HG03196 (cell line): ENCODE data around the gene CPAMD8.

ENCODE experiments used
- ATAC-seq: cut with Tn5 transposase; IDR thresholded peaks from one replicate; pipeline ENCODE4 v1.9.1; 2021; ENCODE audit not compliant: unreplicated experiment

The CPAMD8 gene

GRCh38 chr19:17026706-17027534, at the start of gene CPAMD8:
CPAMD8 (minus strand) TSS chr19:17026810; CDS start chr19:17026642, 168 bp downstream.
- ATAC-seq, result no peak

- ATAC-seq, result no peak
These were observed 49.4 kb upstream of the CPAMD8 start for GRCh38 chr19:17075864-17076542.

- ATAC-seq, result peak; percentile 74
These were observed 48.6 kb upstream of the CPAMD8 start, which contains the start of the genes HAUS8 and MYO9B for GRCh38 chr19:17075035-17075863. HAUS8 (minus strand) TSS chr19:17075452; CDS start chr19:17075422, 30 bp downstream. MYO9B (plus strand) TSS chr19:17075777; CDS start chr19:17101718, 25,941 bp downstream.

GRCh38 chr19:17074634-17075034, 48.0 kb upstream of the CPAMD8 start:
- ATAC-seq, result peak; percentile 13

GRCh38 chr19:17073869-17074633, 47.4 kb upstream of the CPAMD8 start:
- no peak for ATAC-seq

DNA sequence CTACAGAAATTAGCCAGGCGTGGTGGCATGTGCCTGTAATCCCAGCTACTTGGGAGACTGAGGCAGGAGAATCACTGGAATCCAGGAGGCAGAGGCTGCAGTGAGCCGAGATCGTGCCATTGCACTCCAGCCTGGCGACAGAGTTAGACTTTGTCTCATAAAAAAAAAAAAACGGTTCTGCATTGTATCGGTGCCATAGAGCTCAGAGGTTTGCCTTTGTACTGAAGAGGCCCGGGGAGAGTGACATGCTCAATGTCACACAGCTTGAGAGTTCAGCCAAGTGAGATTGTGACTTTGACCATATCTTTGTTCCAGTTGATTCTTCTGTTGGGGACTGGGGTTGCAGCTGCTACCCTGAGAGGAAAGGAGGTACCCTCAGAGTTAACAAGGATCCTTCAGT, 44.3 kb upstream of the CPAMD8 start:
- ATAC-seq, result no peak

DNA sequence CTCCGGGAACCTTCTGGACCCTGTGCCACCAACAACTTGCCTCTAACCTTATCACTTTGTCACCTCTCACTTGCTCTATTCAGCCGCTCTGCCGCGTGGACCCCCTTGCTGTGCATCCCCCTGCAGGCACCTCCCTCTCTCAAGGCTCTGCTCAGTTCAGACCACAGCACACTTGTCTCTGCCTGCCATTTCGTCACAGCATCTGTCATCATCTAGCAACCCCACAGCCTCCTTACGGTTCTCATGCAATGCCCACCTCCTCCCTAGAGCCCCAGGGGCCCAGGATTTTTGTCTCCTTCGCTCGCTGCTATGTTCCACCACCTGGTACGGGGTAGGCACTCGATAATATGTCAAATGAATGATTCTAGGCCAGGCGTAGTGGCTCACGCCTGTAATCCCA, 43.8 kb upstream of the CPAMD8 start:
- no peak for ATAC-seq

DNA sequence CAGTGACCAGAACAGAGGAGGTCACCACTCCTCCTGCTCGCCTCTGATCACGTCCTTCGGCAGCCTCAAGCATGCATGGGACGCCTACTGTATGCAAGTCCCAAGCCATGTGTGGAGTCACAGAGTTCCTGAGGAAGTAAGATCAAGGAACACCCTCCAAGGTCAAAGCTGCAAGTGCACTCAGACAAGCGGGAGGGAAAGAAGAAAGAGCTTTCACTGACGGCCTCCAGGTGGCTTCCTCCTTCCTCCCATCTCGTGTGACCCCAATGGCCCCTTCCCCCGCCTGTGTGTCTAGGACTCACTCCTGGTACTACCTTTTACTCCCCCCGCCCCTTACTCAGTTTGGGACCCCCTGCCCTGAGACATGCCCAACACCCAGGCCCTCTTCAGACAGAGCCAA, 42.6 kb upstream of the CPAMD8 start:
- no peak for ATAC-seq

DNA sequence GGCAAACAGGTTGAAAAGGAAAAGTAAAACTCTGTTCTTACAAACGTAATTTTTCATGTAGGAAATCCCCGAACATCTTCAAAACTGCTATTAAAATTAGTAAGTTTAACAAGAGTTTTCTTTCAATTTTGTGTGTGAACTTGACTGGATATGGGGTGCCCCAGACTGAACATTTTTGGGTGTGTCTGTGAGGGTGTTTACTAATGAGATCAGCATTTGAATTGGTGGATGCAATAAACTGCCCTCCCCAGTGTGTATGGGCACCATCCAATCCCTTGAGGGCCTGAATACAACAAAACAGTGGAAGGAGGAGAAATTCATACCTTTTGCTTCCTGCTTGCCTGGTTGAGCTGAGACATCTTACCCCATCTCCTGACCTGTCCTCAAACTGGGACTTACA, 36.8 kb upstream of the CPAMD8 start:
- no peak for ATAC-seq

DNA sequence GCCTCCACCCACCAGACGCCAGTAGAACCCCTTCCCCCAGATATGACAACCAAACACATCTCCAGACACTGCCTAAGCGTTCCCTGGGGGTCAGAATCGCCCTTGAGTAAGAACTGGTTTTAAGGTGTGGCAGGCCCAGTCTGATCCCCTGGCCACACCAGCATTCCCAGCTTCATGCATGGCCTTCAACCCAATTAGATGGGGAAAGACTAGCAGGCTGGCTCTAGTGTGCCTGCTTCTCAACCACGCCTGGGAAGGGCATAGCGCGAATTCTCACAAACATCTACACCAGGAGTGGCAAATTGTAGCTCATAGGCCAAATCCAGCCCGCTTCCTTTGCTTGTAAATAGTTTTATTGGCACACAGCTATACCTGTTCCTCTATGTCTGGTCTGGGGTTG, 35.1 kb upstream of the CPAMD8 start:
- ATAC-seq, result no peak

DNA sequence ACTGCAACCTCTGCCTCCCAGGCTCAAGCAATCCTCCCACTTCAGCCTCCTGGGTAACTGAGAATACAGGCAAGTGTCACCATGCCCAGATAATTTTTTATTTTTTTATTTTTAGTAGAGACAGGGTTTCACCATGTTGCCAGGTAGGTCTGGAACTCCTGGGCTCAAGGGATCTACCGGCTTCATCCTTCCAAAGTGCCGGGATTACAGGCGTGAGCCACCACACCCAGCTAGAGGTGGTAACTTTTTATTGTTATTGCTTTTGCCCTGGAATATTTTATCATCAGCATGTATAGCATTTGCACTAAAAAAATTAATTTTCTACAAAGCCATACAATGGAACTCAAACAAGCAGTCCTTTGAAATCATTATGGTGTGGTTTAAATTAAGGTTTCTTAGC, 34.6 kb upstream of the CPAMD8 start:
- ATAC-seq, result no peak

DNA sequence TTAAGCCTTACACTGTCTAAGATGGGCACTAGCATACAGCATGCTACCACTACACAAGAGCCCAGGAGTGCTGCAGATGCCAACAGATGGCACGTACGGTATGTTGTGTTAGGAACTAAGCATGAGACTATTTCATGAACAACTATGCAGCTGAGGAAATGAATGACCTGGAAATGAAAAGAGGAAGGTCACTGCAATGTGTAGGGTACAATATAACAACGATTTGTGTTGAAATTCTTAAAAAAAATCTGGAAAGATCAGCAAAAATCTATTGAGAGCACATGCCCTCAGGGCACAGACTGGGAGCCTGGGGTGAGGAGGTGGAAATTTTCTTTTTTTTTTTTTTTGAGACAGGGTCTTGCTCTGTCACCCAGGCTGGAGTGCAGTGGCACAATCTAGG, 34.2 kb upstream of the CPAMD8 start:
- no peak for ATAC-seq

GRCh38 chr19:17058236-17058635, 31.6 kb upstream of the CPAMD8 start:
- no peak for ATAC-seq

DNA sequence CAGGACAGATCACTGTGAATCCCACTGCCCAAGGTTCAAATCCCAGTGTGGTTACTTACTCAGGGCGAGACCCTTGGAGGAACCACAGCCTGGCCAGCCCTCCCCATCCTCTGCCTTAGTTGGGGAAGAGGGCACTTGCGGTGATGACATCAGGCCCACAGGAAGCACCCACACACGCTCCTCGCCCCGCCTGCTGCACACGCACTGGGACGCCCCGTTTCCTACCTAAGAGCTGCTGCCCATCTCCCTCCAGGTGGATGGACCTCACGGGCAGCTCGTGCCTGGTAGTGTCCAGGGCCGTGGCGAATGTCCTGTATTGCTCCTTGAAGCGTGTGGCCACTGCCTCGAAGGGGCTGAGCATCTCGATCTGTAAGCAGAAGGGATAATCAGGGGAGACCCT, 29.0 kb upstream of the CPAMD8 start:
- ATAC-seq, result no peak

- no peak for ATAC-seq
These were observed 28.1 kb upstream of the CPAMD8 start for GRCh38 chr19:17054746-17055145.

DNA sequence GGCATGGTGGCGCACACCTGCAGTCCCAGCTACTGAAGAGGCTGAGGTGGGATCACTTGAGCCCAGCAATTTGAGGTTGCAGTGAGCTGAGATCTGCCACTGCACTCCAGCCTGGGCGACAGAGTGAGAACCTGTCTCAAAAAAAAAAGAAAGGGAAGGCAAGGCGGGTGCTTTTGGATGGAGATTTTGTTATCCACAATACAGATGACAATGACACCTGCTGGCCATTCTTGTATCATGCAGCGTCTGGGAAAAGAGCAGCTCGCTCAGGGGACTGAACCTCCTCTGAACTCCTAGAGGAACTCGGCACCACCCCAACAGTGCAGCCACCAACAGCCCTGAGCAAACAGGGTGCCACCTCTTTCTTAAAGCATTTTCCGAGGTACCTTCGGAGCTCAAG, 25.8 kb upstream of the CPAMD8 start:
- ATAC-seq, result no peak

DNA sequence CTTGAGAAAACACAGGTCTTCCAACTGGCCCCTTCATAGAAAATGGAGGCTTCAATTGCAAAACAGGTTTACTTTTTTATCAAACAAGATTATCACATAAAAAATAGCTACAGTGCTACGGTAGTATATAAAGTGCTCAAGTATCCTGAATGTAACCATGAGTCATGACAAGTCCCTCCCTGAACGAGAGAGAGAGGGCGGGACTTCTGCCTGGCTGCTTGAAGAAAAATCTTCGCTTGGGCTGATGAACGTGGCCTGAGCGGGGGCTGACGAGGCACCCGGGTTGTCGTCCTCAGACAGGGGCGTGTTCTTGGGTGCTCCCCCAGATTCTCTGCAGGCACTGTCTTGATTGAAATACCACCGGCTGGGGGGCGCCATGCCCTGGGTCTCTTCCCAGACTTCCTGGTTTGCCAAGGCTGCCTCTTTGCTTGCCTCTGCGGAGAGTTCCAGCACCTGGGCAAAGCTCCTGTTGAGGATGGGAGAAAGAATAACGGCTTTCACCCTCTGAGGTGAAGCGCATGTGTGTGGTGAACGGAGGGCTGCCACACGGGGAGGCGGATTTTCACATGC, 23.2 kb upstream of the CPAMD8 start:
- no peak for ATAC-seq

DNA sequence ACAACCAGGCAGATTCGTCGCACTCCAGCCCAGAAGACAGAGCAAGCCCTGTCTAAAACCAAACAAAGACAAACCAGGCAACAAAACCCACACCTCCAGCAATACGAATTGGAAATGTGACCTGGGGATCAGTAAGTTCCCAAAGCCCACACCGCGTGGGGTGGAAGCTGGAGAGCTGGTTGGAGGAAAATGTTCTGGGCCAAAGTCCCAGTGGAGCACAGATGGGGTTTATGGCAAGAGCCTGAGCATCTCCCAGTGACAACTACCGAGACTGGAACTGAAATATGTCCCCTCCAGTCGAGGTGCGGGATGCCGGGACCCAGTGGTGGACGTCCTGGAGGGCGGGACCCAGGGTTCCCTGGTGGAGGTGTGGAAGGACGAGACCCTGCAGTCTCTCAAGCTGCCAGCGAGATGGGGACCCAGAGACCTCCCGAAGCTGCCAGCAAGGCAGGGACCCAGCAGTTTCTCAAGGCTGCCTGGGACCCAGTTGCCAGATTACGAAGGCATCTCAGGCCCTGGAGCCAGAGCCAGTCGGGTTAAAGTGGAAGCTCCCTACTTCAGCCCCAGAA, 22.4 kb upstream of the CPAMD8 start:
- ATAC-seq, result no peak

DNA sequence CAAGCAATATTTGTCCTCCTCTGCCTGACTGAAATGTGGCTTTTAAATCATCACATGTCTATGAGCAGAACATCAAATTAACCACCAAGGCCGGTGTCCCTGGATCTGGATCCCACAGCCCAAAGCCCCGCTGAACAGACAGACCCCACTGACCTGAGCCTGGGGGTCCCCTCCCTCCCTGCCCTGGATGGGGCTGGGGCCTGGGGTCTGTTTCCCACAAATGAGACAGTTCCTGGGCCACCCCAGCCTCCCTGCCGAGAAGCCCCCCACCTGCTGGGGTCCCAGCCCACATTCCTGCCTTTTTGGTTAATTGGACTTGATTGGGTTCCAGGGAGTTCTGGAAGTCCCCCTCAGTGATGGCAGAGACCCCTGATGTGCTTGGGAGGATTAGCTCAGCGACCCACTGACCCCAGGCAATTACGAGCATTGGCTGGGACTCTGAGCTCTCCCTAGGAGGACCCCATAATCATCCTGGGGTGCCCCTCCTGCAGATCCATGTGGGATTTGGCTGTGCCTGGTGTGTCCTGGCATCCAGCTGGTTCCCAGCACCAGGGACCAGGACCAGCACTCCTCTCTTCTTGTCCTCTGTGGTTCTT, 19.4 kb upstream of the CPAMD8 start:
- no peak for ATAC-seq

DNA sequence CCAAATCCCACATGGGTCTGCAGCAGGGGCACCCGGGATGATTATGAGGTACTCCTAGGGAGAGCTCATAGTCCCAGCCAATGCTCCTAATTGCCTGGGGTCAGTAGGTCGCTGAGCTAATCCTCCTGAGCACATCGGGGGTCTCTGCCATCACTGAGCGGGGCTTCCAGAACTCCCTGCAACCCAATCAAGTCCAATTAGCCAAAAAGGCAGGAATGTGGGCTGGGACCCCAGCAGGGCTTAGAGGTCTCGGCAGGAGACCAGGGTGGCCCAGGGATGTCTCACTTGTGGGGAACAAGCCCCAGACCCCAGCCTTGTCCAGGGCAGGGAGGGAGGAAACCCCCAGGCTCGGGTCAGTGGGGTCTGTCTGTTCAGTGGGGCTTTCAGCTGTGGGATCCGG, 17.1 kb upstream of the CPAMD8 start:
- no peak for ATAC-seq
